Dermis blood vessel endothelial cell (primary cell): Measurements from ENCODE around the gene GPR107. TPM values are rescaled to one million over a fixed set of nuclear protein-coding genes. Genes with fewer than 3 reads are reported as not detected.

Source experiments
- DNase-seq: peaks from one replicate; pipeline ENCODE4 v3.0.0; 2010
- total RNA-seq: library from RNA; depleted of rRNA; stranded (reverse); fragments of >200 nt; gene quantifications from 2 replicates; pipeline ENCODE4 v1.2.3, GENCODE V29; 2014

GPR107 gene
- total RNA-seq, 1 donor from 2014 or later: 29.3 TPM

- peak; percentile 72 for DNase-seq
Measured at GRCh38 chr9:130138171-130138653, 84.5 kb downstream of the GPR107 start.

GRCh38 chr9:130138791-130139190 lies 85.1 kb downstream of the GPR107 start:
- DNase-seq: peak; percentile 73

- DNase-seq: no peak
Measured at GRCh38 chr9:130139251-130139650, 85.5 kb downstream of the GPR107 start.

- no peak for DNase-seq
Measured at GRCh38 chr9:130140706-130141105, 87.0 kb downstream of the GPR107 start.

- no peak for DNase-seq
Measured at GRCh38 chr9:130142056-130142455, 88.3 kb downstream of the GPR107 start.

GRCh38 chr9:130142641-130143040 lies 88.9 kb downstream of the GPR107 start:
- DNase-seq: no peak

GRCh38 chr9:130143279-130143893 lies 89.7 kb downstream of the GPR107 start:
- no peak for DNase-seq

- no peak for DNase-seq
Measured at GRCh38 chr9:130143958-130144366, 90.3 kb downstream of the GPR107 start.

- DNase-seq: no peak
Measured at GRCh38 chr9:130144703-130145102, 91.0 kb downstream of the GPR107 start.

- DNase-seq: no peak
Measured at GRCh38 chr9:130145658-130146057, 92.0 kb downstream of the GPR107 start.

GRCh38 chr9:130147198-130147597 lies 93.5 kb downstream of the GPR107 start:
- no peak for DNase-seq

GRCh38 chr9:130147910-130148309 lies 94.2 kb downstream of the GPR107 start:
- no peak for DNase-seq

- DNase-seq: no peak
Measured at GRCh38 chr9:130149031-130149430, 95.3 kb downstream of the GPR107 start.

GRCh38 chr9:130149654-130150286 lies 96.1 kb downstream of the GPR107 start:
- no peak for DNase-seq

- DNase-seq: peak; percentile 29
Measured at GRCh38 chr9:130150779-130151382, 97.2 kb downstream of the GPR107 start.

- DNase-seq: no peak
Measured at GRCh38 chr9:130154816-130155215, 101.1 kb downstream of the GPR107 start.

- DNase-seq: no peak
Measured at GRCh38 chr9:130155647-130156046, 101.9 kb downstream of the GPR107 start.

- peak; percentile 55 for DNase-seq
Measured at GRCh38 chr9:130156672-130157071, 103.0 kb downstream of the GPR107 start.

- DNase-seq: no peak
Measured at GRCh38 chr9:130157079-130157478, 103.4 kb downstream of the GPR107 start.

GRCh38 chr9:130158001-130158400 lies 104.3 kb downstream of the GPR107 start:
- DNase-seq: no peak

- DNase-seq: no peak
Measured at GRCh38 chr9:130159057-130159456, 105.4 kb downstream of the GPR107 start.

GRCh38 chr9:130159915-130160670 lies 106.4 kb downstream of the GPR107 start:
- no peak for DNase-seq

GRCh38 chr9:130160862-130161470 lies 107.3 kb downstream of the GPR107 start:
- DNase-seq: no peak
